Measurements from ENCODE around the gene KRTAP1-3.

The KRTAP1-3 gene

DNA sequence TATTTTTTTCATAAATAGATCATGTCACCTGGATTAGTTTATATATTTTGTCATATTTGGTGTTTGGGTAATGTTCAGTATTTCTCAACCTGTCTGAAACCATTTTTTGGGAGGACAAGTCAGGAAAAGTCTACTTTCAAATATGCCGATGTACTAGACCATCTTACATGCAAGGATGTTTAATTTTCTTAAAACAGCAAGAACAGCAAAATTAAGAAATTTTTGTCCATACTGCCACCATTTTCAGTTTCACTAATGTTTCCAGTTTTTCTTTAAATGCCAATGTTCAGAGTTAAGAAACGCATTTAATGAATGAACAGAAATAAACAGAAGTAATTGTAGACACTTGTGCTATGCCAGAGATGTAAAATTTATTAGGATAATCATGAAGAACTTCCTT is 41.6 kb downstream of the KRTAP1-3 start:
- WGBS, 2 experiments (ENCODE audit: insufficient coverage in 2 of 2), result 100% methylated on average over 1 of the region's 2 CpGs
- Histone ChIP-seq H3K4me3 (ENCODE audit: extremely low read depth, insufficient read depth, low read length, poor library complexity, severe bottlenecking) (no peak overlapping the region), H3K36me3 (ENCODE audit: control insufficient read depth, insufficient read depth, low read length) (no peaks in the 10 kb centered on the region)

DNA sequence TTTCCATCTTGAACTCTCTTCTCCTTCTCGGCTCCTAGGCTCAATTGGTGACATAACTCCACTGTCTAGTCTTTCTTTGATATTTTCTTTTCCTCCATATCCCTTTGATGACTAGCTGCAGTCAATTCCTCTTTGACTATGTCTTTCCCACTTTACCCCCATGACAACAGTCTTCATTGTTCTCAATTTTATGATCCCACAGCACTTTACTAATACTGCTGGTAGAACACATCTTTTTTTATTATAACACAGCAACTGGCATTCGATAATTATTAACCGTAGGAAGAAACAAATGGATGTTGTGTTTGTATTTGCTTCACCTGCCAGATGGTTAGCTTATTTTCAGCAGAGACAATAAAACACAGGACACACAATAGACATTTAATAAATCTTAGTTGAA is 42.0 kb downstream of the KRTAP1-3 start:
- no peaks in the 10 kb centered on the region for H3K4me1 ChIP-seq (ENCODE audit: control insufficient read depth, insufficient read depth, low read length, poor library complexity, severe bottlenecking)

More for the DNA sequence above, 41.6 kb downstream of the KRTAP1-3 start:
- Histone ChIP-seq H3K4me1 (ENCODE audit: control insufficient read depth, insufficient read depth, low read length, poor library complexity, severe bottlenecking) (no peaks in the 10 kb centered on the region), H3K27ac (ENCODE audit: low read depth, low read length, severe bottlenecking) (no peak overlapping the region), H3K9me3 (ENCODE audit: control insufficient read depth, low read length) (no peaks in the 10 kb centered on the region)

DNA sequence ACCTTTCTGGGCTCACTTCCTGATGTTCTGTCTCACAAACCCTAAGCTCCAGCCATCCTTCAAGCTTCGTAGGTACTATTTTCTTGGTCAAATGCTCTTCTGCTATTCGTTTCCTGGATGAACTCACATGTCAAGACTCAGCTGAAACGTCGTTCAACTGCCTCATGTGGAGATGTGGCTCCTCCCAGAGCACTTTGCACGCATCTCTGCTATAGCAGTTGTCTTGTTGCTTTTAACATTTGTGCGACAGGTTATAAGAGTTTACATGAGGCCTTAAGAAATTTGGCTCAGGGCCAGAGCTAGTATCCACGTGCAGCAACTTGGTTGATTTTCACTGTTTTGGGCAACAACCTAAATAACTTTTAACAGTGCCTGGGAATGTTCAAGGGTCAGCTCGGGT is 47.8 kb downstream of the KRTAP1-3 start:
- no peaks in the 10 kb centered on the region for H3K9me3 ChIP-seq (ENCODE audit: control insufficient read depth, low read length)
- no peak overlapping the region for H3K4me3 ChIP-seq (ENCODE audit: extremely low read depth, insufficient read depth, low read length, poor library complexity, severe bottlenecking)
- WGBS, 2 experiments (ENCODE audit: insufficient coverage in 2 of 2), result 86 to 88% methylated on average over 7 of the region's 8 CpGs
- H3K27ac ChIP-seq (ENCODE audit: low read depth, low read length, severe bottlenecking), result no peak overlapping the region
- no peaks in the 10 kb centered on the region for H3K4me1 ChIP-seq (ENCODE audit: control insufficient read depth, insufficient read depth, low read length, poor library complexity, severe bottlenecking)
- no peaks in the 10 kb centered on the region for H3K36me3 ChIP-seq (ENCODE audit: control insufficient read depth, insufficient read depth, low read length)

More for the DNA sequence above, 42.0 kb downstream of the KRTAP1-3 start:
- Histone ChIP-seq H3K27ac (ENCODE audit: low read depth, low read length, severe bottlenecking) (no peak overlapping the region), H3K36me3 (ENCODE audit: control insufficient read depth, insufficient read depth, low read length) (no peaks in the 10 kb centered on the region), H3K4me3 (ENCODE audit: extremely low read depth, insufficient read depth, low read length, poor library complexity, severe bottlenecking) (no peak overlapping the region), H3K9me3 (ENCODE audit: control insufficient read depth, low read length) (no peaks in the 10 kb centered on the region)
- WGBS, 2 experiments (ENCODE audit: insufficient coverage in 2 of 2), result 92 to 100% methylated on average over 1 of the region's 3 CpGs

DNA sequence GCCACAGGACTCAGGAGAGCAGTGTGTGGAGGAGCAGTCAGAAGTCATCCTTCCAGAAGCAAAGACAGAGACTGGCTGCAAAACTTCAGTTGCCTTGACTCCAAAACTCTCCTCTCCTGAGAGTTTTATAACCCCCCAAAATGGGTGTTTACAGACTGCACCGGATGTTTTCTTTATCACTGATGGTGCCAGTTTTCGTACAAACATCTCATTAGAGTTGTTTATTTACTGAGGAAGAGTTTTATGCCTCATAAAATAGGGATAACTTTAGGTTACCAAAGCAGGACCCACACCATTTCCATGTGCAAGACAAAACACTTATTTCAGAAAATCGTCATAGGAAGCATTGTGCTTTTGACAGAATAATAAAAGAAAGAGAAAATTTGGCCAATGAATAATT is 50.4 kb downstream of the KRTAP1-3 start, which contains the start of gene KRT40:
Gene KRT40 (minus strand): TSS at position 101 of the 400 bp plus-strand sequence. CDS start 53 bp downstream, at position 48.
- Histone ChIP-seq H3K4me1 (ENCODE audit: control insufficient read depth, insufficient read depth, low read length, poor library complexity, severe bottlenecking) (no peaks in the 10 kb centered on the region), H3K36me3 (ENCODE audit: control insufficient read depth, insufficient read depth, low read length) (no peaks in the 10 kb centered on the region), H3K4me3 (ENCODE audit: extremely low read depth, insufficient read depth, low read length, poor library complexity, severe bottlenecking) (no peak within 1 kb of the TSS), H3K27ac (ENCODE audit: low read depth, low read length, severe bottlenecking) (no peak within 1 kb of the TSS), H3K9me3 (ENCODE audit: control insufficient read depth, low read length) (no peaks in the 10 kb centered on the region)
- 83% methylated on average over 1 of the region's 3 CpGs; no CpG with 5 or more reads in 1 of the 2 experiments for WGBS, 2 experiments (ENCODE audit: insufficient coverage in 2 of 2)

Data from mesodermal cell (in vitro differentiated cells).